ENCODE measurements around the gene IQCN.

DNA sequence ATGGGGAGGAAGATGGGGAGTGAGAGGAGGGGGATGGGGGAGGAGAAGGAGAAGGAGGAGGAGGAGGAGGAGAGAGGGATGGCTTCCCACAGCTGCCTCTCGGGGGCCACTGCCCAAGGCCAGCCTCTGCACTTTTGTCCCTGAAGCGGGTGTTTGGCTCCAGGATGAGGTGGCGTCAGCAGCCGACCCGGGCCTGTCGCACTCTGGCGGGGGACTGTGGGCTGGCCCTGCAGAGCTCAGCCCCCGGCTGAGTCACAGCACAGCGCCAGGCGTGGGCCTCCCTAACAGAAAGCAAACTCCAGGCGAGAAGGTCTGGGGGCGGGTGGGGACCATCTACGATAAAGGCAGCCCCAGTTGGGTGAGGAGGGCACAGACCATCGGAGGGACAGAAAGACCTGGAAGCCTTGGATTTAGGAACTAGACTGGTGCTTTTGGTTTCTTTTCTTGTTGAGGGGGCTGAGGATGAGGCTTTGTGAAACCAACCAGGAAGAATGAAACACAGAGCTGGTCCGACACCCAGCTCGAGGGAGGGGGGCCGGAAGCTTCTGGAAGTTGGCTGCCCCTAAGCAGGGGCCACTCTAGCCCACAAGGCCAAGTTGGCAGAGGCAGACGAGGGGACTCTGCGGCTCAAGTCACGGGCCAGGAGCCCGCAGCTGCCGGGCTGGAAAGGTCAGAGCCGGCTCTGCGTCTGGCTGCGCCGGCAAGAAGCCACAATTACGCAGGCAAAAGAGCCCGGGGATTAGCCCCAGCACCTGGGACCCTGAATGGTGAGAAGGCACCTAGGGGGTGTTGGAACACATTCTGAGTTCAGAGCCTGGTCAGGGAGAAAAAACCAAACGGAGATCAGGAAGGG lies 30.4 kb upstream of the IQCN start:
- TF ChIP-seq CTCF (IDR thresholded peaks at IDR 0.05) (peak in 1 of 6 experiments; percentile 4), POLR2A (IDR thresholded peaks at IDR 0.05) (peak; percentile 19 to 65)

Data from thyroid gland (tissue), 4 donors.